Heart right ventricle (tissue), 16 donors: ENCODE results near the gene SMG6. TPM values are rescaled to one million over a fixed set of nuclear protein-coding genes. Genes with fewer than 3 reads are reported as not detected.
A peak's percentile ranks its signal among the peaks of the same experiment; 100 is the strongest.

ENCODE experiments used
- ATAC-seq, 8 donors: fragments of 200-7000 bp; cut with Tn5 transposase; one replicate each; pipeline ENCODE4 v1.9.1; 2020; ENCODE audit warnings: mild to moderate bottlenecking in 8 of 8, moderate library complexity in 8 of 8, moderate number of reproducible peaks in 1 of 8
- DNase-seq, 2 donors: peaks; one replicate each; pipeline ENCODE4 v3.0.0-alpha.2; 2020
- H3K27ac ChIP-seq, 10 donors: fragments of 200-600 bp; sonication (generic) in 2 of 10; one replicate each; pipeline versions ENCODE4 v1.5.0 to v1.8.0; 2020 to 2022; ENCODE audit warnings: mild to moderate bottlenecking in 3 of 10
- H3K27me3 ChIP-seq, 7 donors: fragments of 200-600 bp; one replicate each; pipeline ENCODE4 v1.8.0; 2021 to 2022; ENCODE audit warnings: mild to moderate bottlenecking in 2 of 7
- H3K36me3 ChIP-seq, 9 donors: fragments of 200-600 bp; sonication (generic) in 1 of 9; one replicate each; pipeline versions ENCODE4 v1.5.0 to v1.8.0; 2020 to 2022; ENCODE audit warnings: mild to moderate bottlenecking in 2 of 9
- H3K4me1 ChIP-seq, 9 donors: fragments of 200-600 bp; sonication (generic) in 1 of 9; one replicate each; pipeline versions ENCODE4 v1.5.0 to v1.8.0; 2020 to 2022; ENCODE audit warnings: mild to moderate bottlenecking in 4 of 9
- H3K4me3 ChIP-seq, 10 donors: fragments of 200-600 bp; sonication (generic) in 2 of 10; one replicate each; pipeline versions ENCODE4 v1.5.0 to v1.8.0; 2020 to 2022; ENCODE audit warnings: mild to moderate bottlenecking in 7 of 10, moderate library complexity in 2 of 10
- H3K9me3 ChIP-seq, 11 donors: fragments of 200-600 bp in 10 of 11; sonication (generic) in 2 of 11; one replicate each; pipeline versions ENCODE4 v1.5.0 to v1.8.0; 2013 to 2022; ENCODE audit warnings: mild to moderate bottlenecking in 2 of 11, control low read depth in 1 of 11, moderate library complexity in 1 of 11
- CTCF ChIP-seq, 9 donors: fragments of 200-600 bp; sonication (generic) in 2 of 9; IDR thresholded peaks; one replicate each; pipeline versions ENCODE4 v1.5.0 to v1.8.0; 2021 to 2022; ENCODE audit warnings: antibody characterized with exemption in 9 of 9, mild to moderate bottlenecking in 5 of 9, moderate library complexity in 1 of 9
- WGBS, 2 donors: extraction: QIAGEN DNeasy Blood & Tissue Kit; methylation state at CpG; one replicate each; pipeline ENCODE4 v1.1.7; 2013; ENCODE audit warnings: inconsistent platforms in 1 of 2; 5-methylcytosine and 5-hydroxymethylcytosine counted together
- intact Hi-C, 10 donors: fragments of 100-400 bp; cut with DNase I; formaldehyde crosslinking; loops; one replicate each; pipeline versions ENCODE4 v1.11.1 to v1.14.2; 2022
- polyA plus RNA-seq, 2 donors: library from polyadenylated mRNA; stranded (reverse); fragments of 200-250 nt; gene quantifications; one replicate each; pipeline ENCODE4 v1.2.3, GENCODE V29; 2013
- total RNA-seq, 10 donors: library from RNA; stranded (reverse); fragmentation: NEBNext Ultra II Directional in 3 of 10; extraction: Animal tissue kit (Norgen Biotek cat#: 25700) in 3 of 10; gene quantifications; one replicate each; pipeline versions ENCODE4 v1.2.1 to v1.2.4, GENCODE V29; 2021 to 2023
- donor health status: Arrhythmogenic right ventricular cardiomyopathy.
- donor health status: ischemic (EF 13 %, LVEDD 7.1; RV severe dilation, severe dysfunction).
- donor health status: healthy with polysubstance abuse.
- donor health status: DM: no; HTN: yes; CAD: no.
- donor health status: DM: no; HTN: no; CAD: no.
- donor health status: ischemic (EF 25% LVEDD 6.9; RV normal size, moderate dysfunction).
- donor health status: ischemic (EF 25% LVEDD 5.7; RV mildly dilated, moderate dysfunction).
- donor health status: healthy.
- donor health status: DM: yes; HTN: yes; CAD: no.
- donor health status: Ischemic cardiomyopathy.
- donor health status: ischemic (EF 35%, LVEDD 5.7; RV mildly dilated, moderate dysfunction).
- donor health status: nonischemic (EF 11% LVEDD 7.7; RV severe dilation, severe dysfunction).
- donor health status: DM: yes; HTN: yes; CAD: no.
- donor health status: PGD.
- donor health status: ischemic (EF 29% LVEDD 5.4; RV normal size, mild dysfunction).
- donor health status: nonischemic (EF 23%, LVEDD 6.1; RV moderate dilation, normal function).

The SMG6 gene
- total and polyA plus RNA-seq, 12 donors: 13.6 to 28.1 (median 19.6) TPM

GRCh38 chr17:2207815-2208515, 95.6 kb downstream of the SMG6 start:
- H3K4me3 ChIP-seq: no peak overlapping the region
- DNase-seq (no peak), ATAC-seq (peak in 4 of 8 donors; percentile 48 to 63 (median 60))
- peaks cover 4 to 60% (median 38%) of the 10 kb centered on the region in 9 donors for H3K4me1 ChIP-seq
- H3K27me3 ChIP-seq: no peaks in the 10 kb centered on the region
- H3K27ac ChIP-seq: peak overlapping the region in 7 of 10 donors; percentile 19 to 67 (median 59)
- no peak for TF ChIP-seq CTCF (IDR thresholded peaks at IDR 0.05)
- intact Hi-C loops: loop anchor here in 1 of 10 donors (5.0 kb wide), 1 partner anchor 36 kb away; no protein-coding TSS in a partner anchor
- 57 to 71% methylated on average over 12 of the region's 12 CpGs for WGBS, 2 donors
- H3K9me3 ChIP-seq: no peaks in the 10 kb centered on the region
- H3K36me3 ChIP-seq: peaks cover 0 to 31% (median 0%) of the 10 kb centered on the region in 9 donors

GRCh38 chr17:2204393-2204792, 99.2 kb downstream of the SMG6 start:
- no peaks in the 10 kb centered on the region for H3K27me3 ChIP-seq
- no peak for ATAC-seq
- intact Hi-C loops: no loop called here

GRCh38 chr17:2203818-2204217, 99.8 kb downstream of the SMG6 start:
- peaks cover 0 to 49% (median 0%) of the 10 kb centered on the region in 9 donors for H3K36me3 ChIP-seq
- no peak for ATAC-seq
- intact Hi-C loops: no loop called here
- H3K27me3 ChIP-seq: no peaks in the 10 kb centered on the region
- DNase-seq: no peak
- H3K9me3 ChIP-seq: no peaks in the 10 kb centered on the region
- no peak overlapping the region for H3K4me3 ChIP-seq
- no peak for TF ChIP-seq CTCF (IDR thresholded peaks at IDR 0.05)
- peaks cover 8 to 48% (median 26%) of the 10 kb centered on the region in 9 donors for H3K4me1 ChIP-seq
- 88 to 92% methylated on average over 3 of the region's 3 CpGs for WGBS, 2 donors
- peak overlapping the region in 3 of 10 donors; percentile 21 to 74 (median 32) for H3K27ac ChIP-seq

More at GRCh38 chr17:2204393-2204792, 99.2 kb downstream of the SMG6 start:
- peak overlapping the region in 1 of 10 donors; percentile 17 for H3K27ac ChIP-seq
- H3K4me3 ChIP-seq: no peak overlapping the region
- no peak for TF ChIP-seq CTCF (IDR thresholded peaks at IDR 0.05)
- H3K36me3 ChIP-seq: peaks cover 0 to 50% (median 0%) of the 10 kb centered on the region in 9 donors
- WGBS, 2 donors: 93% methylated on average over 7 of the region's 7 CpGs
- DNase-seq: no peak
- no peaks in the 10 kb centered on the region for H3K9me3 ChIP-seq
- peaks cover 8 to 50% (median 28%) of the 10 kb centered on the region in 9 donors for H3K4me1 ChIP-seq

GRCh38 chr17:2202996-2203575, 100.5 kb downstream of the SMG6 start:
- H3K9me3 ChIP-seq: no peaks in the 10 kb centered on the region
- no peak for TF ChIP-seq CTCF (IDR thresholded peaks at IDR 0.05)
- H3K4me3 ChIP-seq: no peak overlapping the region
- DNase-seq (no peak), ATAC-seq (peak in 4 of 8 donors; percentile 68 to 80 (median 75))
- 22 to 39% methylated on average over 3 of the region's 3 CpGs for WGBS, 2 donors
- peak overlapping the region in 8 of 10 donors; percentile 16 to 74 (median 31) for H3K27ac ChIP-seq
- H3K36me3 ChIP-seq: peaks cover 0 to 41% (median 0%) of the 10 kb centered on the region in 9 donors
- peaks cover 3 to 40% (median 23%) of the 10 kb centered on the region in 9 donors for H3K4me1 ChIP-seq
- intact Hi-C loops: no loop called here
- no peaks in the 10 kb centered on the region for H3K27me3 ChIP-seq
